AG04449 (cell line): ENCODE results near the gene MYRF.

ENCODE experiments used
- CTCF ChIA-PET: fragments of 350-600 bp; formaldehyde crosslinking; extraction: SDS; loops from one replicate; lab custom pipeline; 2021; ENCODE audit warnings: antibody characterized with exemption; lab: Yijun Ruan, JAX
- POLR2A ChIA-PET: fragments of 400-600, 350-600 bp; formaldehyde crosslinking; extraction: SDS; loops from one replicate; lab custom pipeline; 2020; ENCODE audit warnings: antibody characterized with exemption, inconsistent platforms; lab: Yijun Ruan, JAX
- DNase-seq: peaks from one replicate; pipeline ENCODE4 v3.0.0-alpha.2; 2010; ENCODE audit warnings: low read depth, low spot score
- H3K4me3 ChIP-seq: 2 replicates; pipeline ENCODE4 v1.5.1; 2011; ENCODE audit warnings: low read depth, mild to moderate bottlenecking, control low read depth, low read length
- CTCF ChIP-seq: IDR thresholded peaks from one replicate; pipeline ENCODE4 v1.5.1; 2011; ENCODE audit warnings: mild to moderate bottlenecking, moderate library complexity, low read length, control low read depth, inconsistent platforms; ENCODE audit not compliant: insufficient read depth; ENCODE audit errors: missing control alignments

The MYRF gene

GRCh38 chr11:61765550-61766253, 13.3 kb downstream of the MYRF start:
- no peak overlapping the region for H3K4me3 ChIP-seq
- no peak for DNase-seq
- CTCF ChIA-PET = interaction anchor here (0.8 to 12.8 kb wide), 8 partner anchors 10 to 342 kb away, joined by 3 to 97 read pairs (median 6); partner anchors contain the start of gene MYRF
- POLR2A ChIA-PET = no interaction called here
- no peak for TF ChIP-seq CTCF

GRCh38 chr11:61766353-61766841, 14.0 kb downstream of the MYRF start:
- no peak for DNase-seq
- CTCF ChIA-PET = interaction anchor here (1.2 to 12.8 kb wide), 7 partner anchors 10 to 316 kb away, joined by 3 to 97 read pairs (median 5); partner anchors contain the start of gene MYRF
- H3K4me3 ChIP-seq = no peak overlapping the region
- TF ChIP-seq CTCF = no peak
- POLR2A ChIA-PET = no interaction called here

GRCh38 chr11:61768376-61769076, 16.1 kb downstream of the MYRF start:
- no peak overlapping the region for H3K4me3 ChIP-seq
- ChIA-PET CTCF (interaction anchor here (0.8 to 12.8 kb wide), 4 partner anchors 14 to 46 kb away, joined by 3 to 97 read pairs (median 4); no protein-coding TSS in a partner anchor), POLR2A (no interaction called here)
- no peak for TF ChIP-seq CTCF
- no peak for DNase-seq

- TF ChIP-seq CTCF = peak; percentile 48
- no peak for DNase-seq
- POLR2A ChIA-PET = no interaction called here
- H3K4me3 ChIP-seq = no peak overlapping the region
- CTCF ChIA-PET = interaction anchor here (0.8 to 12.8 kb wide), 4 partner anchors 13 to 46 kb away, joined by 3 to 97 read pairs (median 5); no protein-coding TSS in a partner anchor
Measured at GRCh38 chr11:61769169-61769920, 16.9 kb downstream of the MYRF start.

GRCh38 chr11:61769946-61770683, 17.7 kb downstream of the MYRF start:
- ChIA-PET CTCF (interaction anchor here (0.8 to 12.8 kb wide), 3 partner anchors 14 to 21 kb away, joined by 5 to 97 read pairs (median 5); no protein-coding TSS in a partner anchor), POLR2A (no interaction called here)
- H3K4me3 ChIP-seq = no peak overlapping the region
- no peak for DNase-seq
- TF ChIP-seq CTCF = no peak
